ENCODE measurements around the gene SSTR4. TPM values are rescaled to one million over a fixed set of nuclear protein-coding genes. Genes with fewer than 3 reads are reported as not detected.

SSTR4 gene
- total RNA-seq, 1 experiment from 2014 or later: not detected

Other genes starting within 250 kb of the SSTR4 start
- 0.03 TPM in 1 of 2 replicates, not detected in the other for gene THBD, start 14.4 kb downstream of the SSTR4 start, total RNA-seq (2014; rRNA removed; shearing (Covaris generic))
- not detected in 2 replicates for gene CD93, start 51.0 kb downstream of the SSTR4 start, total RNA-seq (2014; rRNA removed; shearing (Covaris generic))